CD4-positive, alpha-beta T cell treated with Interleukin-2 at 100 ng/mL for 4 hours (primary cell): ENCODE measurements around the gene MCL1.

Source experiments
- DNase-seq: peaks from one replicate; pipeline ENCODE4 v3.0.0-alpha.2; 2020; ENCODE audit warnings: low spot score

Gene MCL1

DNA sequence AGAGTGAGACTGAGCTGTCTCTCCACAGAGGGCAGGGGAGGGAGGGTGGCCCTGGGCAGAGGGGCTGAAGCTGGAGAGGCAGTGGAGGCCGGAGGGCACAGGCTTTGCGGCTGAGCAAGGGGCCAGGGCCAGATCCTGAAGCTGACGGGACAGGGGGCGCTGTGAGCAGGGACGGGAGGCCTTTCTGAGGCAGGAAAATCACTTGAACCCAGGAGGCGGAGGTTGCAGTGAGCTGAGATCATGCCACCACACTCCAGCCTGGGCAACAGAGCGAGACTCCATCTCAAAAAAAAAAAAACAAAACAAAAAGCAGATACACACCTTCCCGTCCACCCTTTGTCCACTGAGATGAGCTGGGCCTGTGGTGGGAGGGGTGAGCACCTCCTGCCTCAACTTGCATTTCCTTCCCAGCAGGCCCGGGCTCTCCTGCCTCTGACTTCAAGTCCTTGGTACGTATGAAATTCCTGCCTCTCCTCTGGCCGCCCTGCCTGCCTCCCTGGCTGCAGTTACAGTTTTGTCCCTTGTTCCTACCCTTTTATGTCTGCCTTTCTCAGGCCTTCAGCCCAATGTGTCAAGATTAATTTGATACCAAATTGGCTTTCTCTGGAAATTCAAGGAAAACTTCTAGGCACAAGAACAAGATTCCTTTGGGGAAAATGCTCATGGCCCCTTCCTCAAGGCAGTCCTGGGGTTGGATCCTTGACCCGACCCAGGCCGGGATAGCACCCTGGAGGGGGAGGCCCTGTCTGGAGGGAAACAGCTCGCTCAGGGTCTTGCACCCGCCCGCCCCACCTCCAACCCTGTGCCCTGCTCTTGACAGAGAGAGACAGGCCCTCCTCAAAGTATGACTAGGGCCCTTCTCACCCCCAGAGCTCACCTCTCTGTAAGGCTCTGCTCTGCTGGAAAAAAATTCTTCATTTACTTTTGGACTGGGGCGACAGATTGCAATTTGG is 41.4 kb downstream of the MCL1 start:
- DNase-seq, result no peak

DNA sequence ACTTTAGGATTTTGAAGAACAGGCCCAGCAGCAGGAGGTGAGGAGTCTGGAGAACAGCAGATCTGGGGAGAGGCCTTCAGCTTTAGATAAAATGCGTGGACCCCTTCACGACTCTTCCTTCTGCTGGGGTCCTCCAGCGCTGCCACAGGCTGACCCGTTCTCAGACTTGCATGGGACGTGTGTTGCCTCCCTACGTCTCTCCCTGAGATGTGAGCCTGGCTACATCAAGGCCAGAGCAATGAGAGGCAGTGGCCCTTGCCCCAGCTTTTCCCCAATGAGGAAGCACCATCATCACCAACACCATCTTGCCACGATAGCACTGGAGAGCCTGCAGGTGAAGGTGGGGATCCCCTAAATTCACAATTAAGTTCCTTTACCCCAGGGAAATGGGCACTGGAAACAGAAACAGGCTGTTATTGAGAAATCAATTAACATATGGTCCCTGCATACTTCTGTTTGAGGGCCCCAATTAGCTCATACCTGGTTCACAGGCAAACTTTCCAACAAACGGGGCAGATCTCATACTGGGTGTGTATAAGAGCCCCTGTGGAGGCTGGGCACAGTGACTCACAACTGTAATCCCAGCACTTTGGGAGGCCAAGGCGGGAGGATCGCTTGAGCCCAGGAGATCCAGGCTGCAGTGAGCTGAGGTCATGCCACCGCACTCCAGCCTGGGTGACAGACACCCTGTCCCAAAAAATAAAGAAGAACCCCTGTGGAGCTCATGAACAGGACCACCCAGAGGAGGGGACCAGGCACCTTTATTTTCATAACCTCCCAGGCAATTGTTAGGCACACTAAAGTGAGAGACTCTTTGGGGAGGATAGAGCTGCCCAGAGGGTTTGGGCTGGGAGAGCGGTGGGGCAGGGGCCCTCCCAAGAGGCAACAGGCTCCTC is 42.3 kb downstream of the MCL1 start:
- DNase-seq, result no peak

DNA sequence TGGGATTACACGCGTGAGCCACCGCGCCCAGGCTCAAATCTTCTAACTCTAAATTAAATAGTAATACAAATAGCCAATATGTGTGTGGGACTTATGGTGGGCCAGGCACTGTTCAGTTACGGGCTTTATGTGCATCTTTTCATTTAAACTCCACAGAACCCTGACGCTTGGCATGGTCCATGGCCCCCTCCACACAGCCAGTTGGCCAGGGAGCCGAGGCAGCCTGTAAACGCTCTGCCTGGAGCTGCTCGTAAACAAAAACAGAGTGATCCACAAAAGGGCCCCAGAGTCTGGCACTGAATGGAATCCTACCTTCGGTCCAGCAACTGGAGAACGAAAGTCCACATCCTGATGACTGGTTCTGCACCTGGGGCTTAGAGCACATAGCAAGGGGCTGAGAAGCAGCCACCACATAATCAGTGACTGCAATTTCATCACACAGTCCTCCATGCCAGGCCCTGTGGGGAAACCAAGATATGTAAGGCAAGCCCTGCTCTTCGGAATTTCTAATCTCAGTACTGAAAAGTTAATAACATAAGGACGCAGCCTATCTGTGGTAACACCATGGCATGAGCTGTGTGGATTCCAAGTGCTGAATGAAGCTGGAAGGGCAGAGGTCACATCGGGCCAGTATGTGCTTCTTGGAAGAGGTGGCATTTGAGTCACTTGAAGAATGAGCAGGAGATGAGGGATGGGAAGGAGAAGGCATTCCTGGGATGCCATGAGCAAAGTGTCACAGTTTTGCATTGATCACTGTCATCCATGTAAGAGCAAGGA is 43.7 kb downstream of the MCL1 start:
- no peak for DNase-seq

DNA sequence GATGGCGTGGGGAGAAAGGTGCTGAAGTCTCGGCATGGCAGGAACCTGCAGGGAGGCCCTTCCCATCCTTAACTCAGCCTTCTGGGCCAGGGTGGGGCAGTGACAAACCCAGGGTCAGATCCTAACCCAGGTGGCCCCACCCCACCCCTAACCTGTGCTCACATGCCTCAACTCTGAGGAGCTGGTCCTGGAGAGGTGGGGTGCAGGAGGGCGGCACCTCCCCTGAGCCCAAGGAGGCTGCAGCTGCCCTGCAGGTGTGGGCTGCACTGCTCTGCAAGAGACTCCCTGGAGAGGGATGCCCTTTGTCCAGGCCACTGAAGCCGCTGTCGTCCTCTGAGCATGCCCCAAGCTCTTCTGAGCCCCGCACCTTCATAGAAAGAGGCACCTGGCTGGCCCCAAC is 45.4 kb downstream of the MCL1 start:
- DNase-seq, result no peak

DNA sequence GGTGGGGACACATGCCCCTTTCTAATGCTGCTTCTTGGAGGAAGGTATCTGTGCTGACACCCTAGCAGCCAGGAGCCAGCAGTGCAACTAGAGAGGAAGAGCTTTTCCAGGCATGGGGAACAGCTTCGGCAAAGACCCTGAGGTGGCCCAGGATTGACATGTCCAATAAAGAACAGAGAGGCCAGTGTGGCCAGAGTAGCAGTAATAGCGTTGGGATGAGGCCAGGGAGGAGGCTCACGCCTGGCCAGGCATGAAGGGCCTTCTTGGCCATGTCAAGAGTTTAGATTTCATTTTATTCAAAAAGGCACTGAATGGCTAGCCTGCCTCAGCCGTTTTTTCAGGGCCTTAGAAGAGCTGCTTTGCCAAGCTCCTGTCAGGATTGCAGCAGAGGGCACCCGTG is 46.5 kb downstream of the MCL1 start:
- no peak for DNase-seq

DNA sequence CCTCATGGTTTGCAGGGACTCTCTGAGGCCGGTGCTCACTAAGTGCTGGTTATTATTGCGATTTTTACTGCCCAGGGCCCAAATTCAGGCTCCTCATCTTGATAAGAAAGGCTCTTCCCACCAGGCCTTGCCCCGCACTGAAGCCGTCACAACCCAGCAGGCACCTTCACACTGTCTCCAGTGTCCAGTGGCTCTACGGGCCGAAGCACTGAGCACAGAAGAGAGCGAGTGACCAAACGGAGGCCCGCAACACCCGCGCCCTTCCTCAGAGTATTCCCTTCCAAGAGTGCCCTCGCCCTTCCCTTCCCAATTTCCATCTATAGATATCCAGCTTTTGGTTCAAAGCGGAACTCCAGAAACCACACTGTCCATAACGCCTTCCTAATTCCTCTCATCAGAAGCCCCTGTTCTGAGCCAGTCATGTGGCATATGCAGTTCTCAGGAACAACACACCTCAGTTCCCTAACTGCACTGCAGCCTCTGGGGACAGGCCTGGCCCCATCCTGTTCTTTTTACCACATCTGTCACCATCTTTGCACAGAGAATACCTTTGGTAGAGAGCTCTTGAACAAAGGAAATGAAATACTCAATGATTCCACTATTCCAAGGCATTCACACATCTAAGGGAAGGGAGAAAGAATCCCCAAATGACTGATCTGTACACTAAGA is 48.8 kb downstream of the MCL1 start:
- no peak for DNase-seq

DNA sequence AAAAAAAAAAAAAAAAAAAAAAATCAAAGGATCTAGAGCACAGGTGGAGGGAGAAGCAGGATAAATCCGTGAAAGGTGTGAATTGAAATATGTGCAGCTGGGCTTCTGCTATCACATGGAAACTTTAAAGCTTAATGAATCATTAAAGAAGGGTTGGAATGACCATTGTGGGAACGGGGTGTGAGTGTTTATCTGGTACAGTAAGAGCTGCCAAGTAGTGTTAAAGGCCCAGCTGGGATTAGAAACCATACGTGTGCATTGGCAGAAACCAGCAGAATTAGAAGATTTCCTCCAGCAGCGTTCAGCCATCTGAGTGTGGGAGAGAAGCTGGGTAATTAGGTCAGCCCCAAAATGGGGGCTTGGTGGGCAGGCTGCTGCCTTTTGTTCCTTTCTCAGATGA is 50.4 kb downstream of the MCL1 start:
- no peak for DNase-seq

DNA sequence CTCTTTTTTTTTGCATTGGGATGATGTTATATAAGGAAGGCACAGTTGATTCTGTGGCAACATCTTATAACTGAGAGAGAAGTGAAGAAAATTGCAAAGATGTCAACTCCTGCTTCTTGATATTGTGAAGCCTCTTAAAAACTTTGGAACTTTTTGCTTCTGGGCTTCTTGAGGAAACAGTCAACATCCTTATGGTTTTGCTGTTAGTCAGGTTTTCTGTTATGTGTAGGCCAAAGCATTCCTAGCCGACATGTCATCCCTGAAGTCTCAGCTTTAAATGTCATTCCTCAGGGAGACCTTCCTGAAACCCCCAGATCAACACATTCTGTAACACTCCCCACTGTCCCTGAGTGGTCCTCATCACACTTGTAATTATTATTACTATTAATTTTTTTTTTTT is 51.2 kb downstream of the MCL1 start:
- DNase-seq, result no peak

DNA sequence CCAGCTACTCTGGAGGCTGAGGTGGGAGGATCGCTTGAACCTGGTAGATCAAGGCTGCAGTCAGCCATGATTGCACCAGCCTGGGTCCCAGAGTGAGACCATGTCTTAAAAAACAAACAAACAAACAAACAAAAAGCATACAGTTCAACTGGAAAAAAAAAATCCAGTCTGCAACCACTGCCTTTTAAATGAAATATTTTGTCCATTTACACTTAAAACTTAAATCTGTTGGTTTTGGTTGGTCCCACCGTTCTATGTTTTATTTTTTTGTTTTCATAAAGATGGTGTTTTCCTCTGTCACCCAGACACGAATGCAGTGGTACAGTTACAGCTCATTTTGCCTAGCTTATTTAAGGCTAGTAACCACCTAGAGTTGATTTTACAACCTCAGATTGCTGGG is 54.1 kb downstream of the MCL1 start:
- no peak for DNase-seq
